Omental fat pad (tissue), 4 donors: ENCODE data around the gene MDC1. TPM values are rescaled to one million over a fixed set of nuclear protein-coding genes. Genes with fewer than 3 reads are reported as not detected.
"Not testable (repeated sequence)": the region's sequence is repeated elsewhere in the genome, so short reads cannot be mapped to it uniquely, and the experiment has no call there.

ENCODE experiments used
- ATAC-seq: fragments of 150-250 bp; one replicate; pipeline ENCODE4 v1.9.1; 2016; ENCODE audit warnings: mild to moderate bottlenecking, moderate library complexity; ENCODE audit not compliant: low FRiP score
- DNase-seq: peaks from one replicate; pipeline ENCODE4 v3.0.0-alpha.2; 2019; ENCODE audit warnings: low spot score
- total RNA-seq, 4 donors: library from RNA; depleted of rRNA; stranded (reverse); fragments of >200 nt; gene quantifications; one replicate each; pipeline ENCODE4 v1.1.0, GENCODE V29; 2016
- TF ChIP-seq, protein P1 (sequence below), 3 donors: fragments of 450-650 bp; IDR thresholded peaks; one replicate each; pipeline ENCODE4 v1.5.1; 2016 to 2017; ENCODE audit warnings: antibody characterized with exemption in 3 of 3, mild to moderate bottlenecking in 3 of 3, moderate library complexity in 2 of 3

The MDC1 gene
- total RNA-seq, 4 donors from 2014 or later: 6.2 to 15.0 (median 7.2) TPM

DNA sequence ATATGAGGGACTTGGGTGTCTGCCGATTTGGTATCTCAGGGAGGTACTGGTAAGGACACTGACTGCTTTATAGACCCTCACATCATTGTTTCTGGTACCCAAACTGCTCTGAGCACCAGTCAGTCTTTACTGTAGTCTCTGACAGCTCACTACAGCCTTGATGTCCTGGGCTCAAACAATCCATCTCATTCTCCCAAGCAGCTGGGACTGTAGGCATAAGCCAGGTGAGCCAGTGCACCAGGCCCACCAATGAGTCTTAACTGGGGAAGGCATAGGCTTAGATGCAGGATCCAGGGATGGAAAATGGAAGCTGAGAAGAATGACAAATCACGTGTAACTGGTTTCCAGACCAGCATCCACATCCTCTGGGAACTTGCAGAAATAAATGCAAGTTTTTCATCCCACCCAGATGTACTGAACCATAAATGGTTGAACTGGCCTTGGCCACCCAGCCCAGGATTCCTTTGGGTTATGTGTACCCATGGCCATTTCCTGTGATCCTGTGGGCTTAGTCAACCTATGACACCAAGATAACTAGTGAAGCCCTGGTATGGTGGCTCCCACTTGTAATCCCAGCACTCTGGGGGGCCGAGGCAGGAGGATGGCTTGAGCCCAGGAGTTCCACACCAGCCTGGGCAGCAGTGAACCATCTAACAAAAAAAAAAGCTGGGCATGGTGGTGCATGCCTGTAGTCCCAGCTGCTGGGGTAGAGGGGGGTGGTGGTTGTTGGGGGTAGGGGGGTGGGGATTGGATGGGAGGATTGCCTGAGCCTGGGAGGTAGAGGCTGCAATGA is 8.8 kb upstream of the MDC1 start:
- no peak for DNase-seq
- no peak for ATAC-seq

DNA sequence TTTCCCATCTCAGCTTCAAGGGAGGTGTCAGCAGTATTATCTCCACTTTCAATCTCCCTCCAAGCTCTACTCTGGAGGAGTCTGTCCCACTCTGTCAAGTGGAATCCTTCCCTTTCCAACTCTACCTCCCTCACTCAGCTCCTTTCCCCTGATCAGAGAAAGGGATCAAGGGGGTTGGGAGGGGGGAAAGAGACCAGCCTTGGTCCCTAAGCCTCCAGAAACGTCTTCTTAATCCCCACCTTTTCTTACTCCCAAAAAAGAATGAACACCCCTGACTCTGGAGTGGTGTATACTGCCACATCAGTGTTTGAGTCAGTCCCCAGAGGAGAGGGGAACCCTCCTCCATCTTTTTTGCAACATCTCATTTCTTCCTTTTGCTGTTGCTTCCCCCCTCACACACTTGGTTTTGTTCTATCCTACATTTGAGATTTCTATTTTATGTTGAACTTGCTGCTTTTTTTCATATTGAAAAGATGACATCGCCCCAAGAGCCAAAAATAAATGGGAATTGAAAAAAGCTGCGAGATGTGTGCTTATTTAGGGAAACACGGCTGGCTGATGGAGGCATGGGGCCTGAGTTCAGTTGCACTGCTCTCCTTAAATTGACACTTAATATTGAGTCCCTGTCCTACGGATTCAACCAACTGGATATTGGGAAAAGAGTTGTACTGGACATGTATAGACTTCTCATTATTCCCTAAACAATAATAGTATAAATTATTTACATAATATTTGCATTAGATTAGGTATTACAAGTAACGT is 8.0 kb upstream of the MDC1 start:
- DNase-seq: no peak
- no peak for ATAC-seq
- TF ChIP-seq, protein P1, sequence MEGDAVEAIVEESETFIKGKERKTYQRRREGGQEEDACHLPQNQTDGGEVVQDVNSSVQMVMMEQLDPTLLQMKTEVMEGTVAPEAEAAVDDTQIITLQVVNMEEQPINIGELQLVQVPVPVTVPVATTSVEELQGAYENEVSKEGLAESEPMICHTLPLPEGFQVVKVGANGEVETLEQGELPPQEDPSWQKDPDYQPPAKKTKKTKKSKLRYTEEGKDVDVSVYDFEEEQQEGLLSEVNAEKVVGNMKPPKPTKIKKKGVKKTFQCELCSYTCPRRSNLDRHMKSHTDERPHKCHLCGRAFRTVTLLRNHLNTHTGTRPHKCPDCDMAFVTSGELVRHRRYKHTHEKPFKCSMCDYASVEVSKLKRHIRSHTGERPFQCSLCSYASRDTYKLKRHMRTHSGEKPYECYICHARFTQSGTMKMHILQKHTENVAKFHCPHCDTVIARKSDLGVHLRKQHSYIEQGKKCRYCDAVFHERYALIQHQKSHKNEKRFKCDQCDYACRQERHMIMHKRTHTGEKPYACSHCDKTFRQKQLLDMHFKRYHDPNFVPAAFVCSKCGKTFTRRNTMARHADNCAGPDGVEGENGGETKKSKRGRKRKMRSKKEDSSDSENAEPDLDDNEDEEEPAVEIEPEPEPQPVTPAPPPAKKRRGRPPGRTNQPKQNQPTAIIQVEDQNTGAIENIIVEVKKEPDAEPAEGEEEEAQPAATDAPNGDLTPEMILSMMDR (IDR thresholded peaks at IDR 0.05): no peak

More for the DNA sequence above, 8.8 kb upstream of the MDC1 start:
- TF ChIP-seq, protein P1 (IDR thresholded peaks at IDR 0.05): no peak

DNA sequence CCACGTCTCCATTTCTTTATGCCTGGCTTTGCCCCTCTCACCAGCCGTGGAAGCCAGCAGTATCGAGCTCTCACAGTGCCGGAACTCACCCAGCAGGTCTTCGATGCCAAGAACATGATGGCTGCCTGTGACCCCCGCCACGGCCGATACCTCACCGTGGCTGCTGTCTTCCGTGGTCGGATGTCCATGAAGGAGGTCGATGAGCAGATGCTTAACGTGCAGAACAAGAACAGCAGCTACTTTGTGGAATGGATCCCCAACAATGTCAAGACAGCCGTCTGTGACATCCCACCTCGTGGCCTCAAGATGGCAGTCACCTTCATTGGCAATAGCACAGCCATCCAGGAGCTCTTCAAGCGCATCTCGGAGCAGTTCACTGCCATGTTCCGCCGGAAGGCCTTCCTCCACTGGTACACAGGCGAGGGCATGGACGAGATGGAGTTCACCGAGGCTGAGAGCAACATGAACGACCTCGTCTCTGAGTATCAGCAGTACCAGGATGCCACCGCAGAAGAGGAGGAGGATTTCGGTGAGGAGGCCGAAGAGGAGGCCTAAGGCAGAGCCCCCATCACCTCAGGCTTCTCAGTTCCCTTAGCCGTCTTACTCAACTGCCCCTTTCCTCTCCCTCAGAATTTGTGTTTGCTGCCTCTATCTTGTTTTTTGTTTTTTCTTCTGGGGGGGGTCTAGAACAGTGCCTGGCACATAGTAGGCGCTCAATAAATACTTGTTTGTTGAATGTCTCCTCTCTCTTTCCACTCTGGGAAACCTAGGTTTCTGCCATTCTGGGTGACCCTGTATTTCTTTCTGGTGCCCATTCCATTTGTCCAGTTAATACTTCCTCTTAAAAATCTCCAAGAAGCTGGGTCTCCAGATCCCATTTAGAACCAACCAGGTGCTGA is 7.0 kb upstream of the MDC1 start:
- ATAC-seq, DNase-seq: not testable (repeated sequence)

DNA sequence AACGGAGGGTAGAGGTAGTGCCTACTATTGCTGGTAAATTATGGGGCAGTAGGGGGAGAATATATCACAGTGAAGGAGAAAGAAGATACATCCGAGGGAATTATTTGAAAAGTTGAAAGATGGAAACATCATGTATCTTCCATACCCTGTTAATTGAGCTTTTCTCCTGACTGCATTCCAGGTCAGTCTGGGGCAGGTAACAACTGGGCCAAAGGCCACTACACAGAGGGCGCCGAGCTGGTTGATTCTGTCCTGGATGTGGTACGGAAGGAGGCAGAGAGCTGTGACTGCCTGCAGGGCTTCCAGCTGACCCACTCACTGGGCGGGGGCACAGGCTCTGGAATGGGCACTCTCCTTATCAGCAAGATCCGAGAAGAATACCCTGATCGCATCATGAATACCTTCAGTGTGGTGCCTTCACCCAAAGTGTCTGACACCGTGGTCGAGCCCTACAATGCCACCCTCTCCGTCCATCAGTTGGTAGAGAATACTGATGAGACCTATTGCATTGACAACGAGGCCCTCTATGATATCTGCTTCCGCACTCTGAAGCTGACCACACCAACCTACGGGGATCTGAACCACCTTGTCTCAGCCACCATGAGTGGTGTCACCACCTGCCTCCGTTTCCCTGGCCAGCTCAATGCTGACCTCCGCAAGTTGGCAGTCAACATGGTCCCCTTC is 6.2 kb upstream of the MDC1 start:
- DNase-seq, ATAC-seq: not testable (repeated sequence)

DNA sequence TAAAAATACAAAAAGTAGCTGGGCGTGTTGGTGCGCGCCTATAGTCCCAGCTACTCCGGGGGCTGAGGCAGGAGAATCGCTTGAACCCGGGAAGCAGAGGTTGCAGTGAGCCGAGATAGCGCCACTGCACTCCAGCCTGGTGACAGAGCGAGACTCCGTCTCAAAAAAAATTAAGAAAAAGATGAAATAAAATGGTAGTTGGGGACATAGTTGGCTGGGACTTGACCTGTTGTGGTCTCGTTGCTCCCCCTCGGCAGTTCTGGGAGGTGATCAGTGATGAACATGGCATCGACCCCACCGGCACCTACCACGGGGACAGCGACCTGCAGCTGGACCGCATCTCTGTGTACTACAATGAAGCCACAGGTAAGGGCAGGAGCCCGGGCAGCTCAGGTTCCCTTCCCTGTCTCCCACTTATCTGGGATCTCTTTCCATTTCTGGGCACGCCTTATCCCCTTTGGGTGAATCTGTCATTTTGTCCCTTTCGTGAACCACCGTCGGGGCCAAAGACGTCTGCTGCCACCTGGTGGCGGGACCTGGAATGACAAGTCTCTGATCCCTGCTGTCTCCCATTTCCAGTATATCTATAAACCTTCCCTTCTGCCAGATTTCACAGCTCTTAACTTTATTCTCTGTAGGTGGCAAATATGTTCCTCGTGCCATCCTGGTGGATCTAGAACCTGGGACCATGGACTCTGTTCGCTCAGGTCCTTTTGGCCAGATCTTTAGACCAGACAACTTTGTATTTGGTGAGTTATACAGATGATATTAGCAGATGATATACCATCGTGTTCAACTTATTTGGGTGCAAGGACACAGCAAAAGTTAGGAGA is 5.4 kb upstream of the MDC1 start:
- TF ChIP-seq, protein P1 (IDR thresholded peaks at IDR 0.05): peak in 2 of 3 donors; percentile 98
- ATAC-seq: no peak
- peak; percentile 93 for DNase-seq

DNA sequence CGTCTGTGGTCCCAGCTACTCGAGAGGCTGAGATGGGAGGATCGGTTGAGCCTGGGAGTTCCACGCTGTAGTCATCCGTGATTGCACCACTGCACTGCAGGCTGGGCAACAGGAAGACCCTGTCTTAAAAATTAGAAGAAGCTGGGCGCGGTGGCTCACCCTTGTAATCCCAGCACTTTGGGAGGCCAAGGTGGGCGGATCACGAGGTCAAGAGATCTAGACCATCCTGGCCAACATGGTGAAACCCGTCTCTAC is 4.9 kb upstream of the MDC1 start:
- ATAC-seq, DNase-seq: not testable (repeated sequence)

DNA sequence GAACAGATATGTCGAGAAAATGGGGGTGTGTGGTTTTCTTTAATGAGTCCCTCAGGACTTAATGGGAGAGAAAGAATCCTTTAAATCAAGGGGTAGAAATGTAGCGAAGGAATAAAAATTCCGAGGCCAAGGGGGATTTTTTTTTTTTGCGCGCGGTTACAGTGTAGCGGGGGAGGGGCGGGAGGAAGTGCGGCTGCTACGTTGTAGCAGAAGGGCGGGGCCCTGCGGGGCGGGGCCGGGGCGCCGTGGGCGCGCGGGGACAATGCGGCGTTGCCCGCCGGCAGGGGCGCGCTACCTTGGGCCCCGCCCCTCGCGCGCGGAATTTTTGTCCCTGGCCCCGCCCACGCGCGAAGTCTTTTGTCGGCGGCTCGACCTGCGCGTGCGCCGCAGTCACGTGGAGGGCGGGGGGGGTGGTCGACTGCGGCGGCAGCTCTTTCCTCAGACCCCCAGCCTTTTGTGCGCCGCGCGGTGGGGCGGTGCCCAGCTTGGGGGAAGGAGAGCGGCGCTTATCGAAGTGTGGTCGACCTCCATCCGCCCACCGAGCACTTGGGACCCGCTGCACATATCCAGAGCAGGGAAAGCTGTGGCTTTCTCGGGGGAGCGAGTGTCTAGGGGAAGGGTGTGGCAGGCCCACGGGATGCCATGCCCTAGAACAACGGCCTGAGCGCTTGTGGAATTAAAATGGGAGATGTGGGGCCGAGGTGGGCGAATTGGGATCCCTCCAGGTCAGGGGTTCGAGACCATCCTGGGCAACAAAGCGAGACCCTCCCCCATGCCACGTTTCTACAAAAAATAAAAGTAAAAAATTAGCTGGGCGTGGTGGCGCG is 4.3 kb upstream of the MDC1 start:
- peak; percentile 84 for DNase-seq
- TF ChIP-seq, protein P1 (IDR thresholded peaks at IDR 0.05): no peak
- peak; percentile 50 for ATAC-seq
